Endodermal cell (in vitro differentiated cells): ENCODE results near the gene TMEM18. TPM values are rescaled to one million over a fixed set of nuclear protein-coding genes. Genes with fewer than 3 reads are reported as not detected.
A peak's percentile ranks its signal among the peaks of the same experiment; 100 is the strongest.

Experiments used
- DNase-seq: peaks from one replicate; pipeline ENCODE4 v3.0.0-alpha.2; 2017
- H3K27ac ChIP-seq: 2 replicates; pipeline ENCODE4 v1.5.1; 2013; ENCODE audit warnings: mild to moderate bottlenecking, low read depth, low read length, moderate library complexity
- H3K27me3 ChIP-seq: 2 replicates; pipeline ENCODE4 v1.6.1; 2013; ENCODE audit warnings: mild to moderate bottlenecking, low read length, moderate library complexity; ENCODE audit not compliant: insufficient read depth, control insufficient read depth, poor library complexity, severe bottlenecking
- H3K36me3 ChIP-seq: 2 replicates; pipeline ENCODE4 v1.7.0; 2013; ENCODE audit warnings: mild to moderate bottlenecking, low read length, moderate library complexity; ENCODE audit not compliant: control insufficient read depth, insufficient read depth
- H3K4me1 ChIP-seq: one replicate; pipeline ENCODE4 v1.7.0; 2013; ENCODE audit warnings: low read length; ENCODE audit not compliant: control insufficient read depth, insufficient read depth
- H3K4me3 ChIP-seq: 2 replicates; pipeline ENCODE4 v1.5.1; 2013; ENCODE audit warnings: mild to moderate bottlenecking, low read length, moderate library complexity
- H3K9ac ChIP-seq: 2 replicates; pipeline ENCODE4 v1.6.1; 2013; ENCODE audit warnings: mild to moderate bottlenecking, low read length, moderate library complexity; ENCODE audit not compliant: poor library complexity, severe bottlenecking; ENCODE audit errors: extremely low read depth
- H3K9me3 ChIP-seq: 2 replicates; pipeline ENCODE4 v1.6.1; 2013; ENCODE audit warnings: mild to moderate bottlenecking, low read length, moderate library complexity; ENCODE audit not compliant: control insufficient read depth
- H3K27ac Mint-ChIP-seq: 2 replicates; pipeline ENCODE4 v1.8.0; 2020; ENCODE audit warnings: mixed read lengths
- H3K27me3 Mint-ChIP-seq: 2 replicates; pipeline ENCODE4 v1.8.0; 2021; ENCODE audit warnings: mild to moderate bottlenecking, mixed read lengths; ENCODE audit not compliant: insufficient read depth
- H3K36me3 Mint-ChIP-seq: 2 replicates; pipeline ENCODE4 v1.8.0; 2020; ENCODE audit warnings: low read depth, mixed read lengths
- H3K4me1 Mint-ChIP-seq: 2 replicates; pipeline ENCODE4 v1.8.0; 2020; ENCODE audit warnings: mixed read lengths
- H3K4me3 Mint-ChIP-seq: 2 replicates; pipeline ENCODE4 v1.8.0; 2020; ENCODE audit warnings: mild to moderate bottlenecking, moderate library complexity, mixed read lengths
- H3K9me3 Mint-ChIP-seq: 2 replicates; pipeline ENCODE4 v1.8.0; 2020; ENCODE audit warnings: mild to moderate bottlenecking, mixed read lengths
- CTCF ChIP-seq: fragments of 200-600 bp; sonication (generic); conservative IDR thresholded peaks from 2 replicates; pipeline ENCODE4 v1.5.0; 2021; ENCODE audit warnings: antibody characterized with exemption, mild to moderate bottlenecking
- WGBS, 2 experiments: methylation state at CpG; one replicate each; pipeline versions ENCODE4 v1.1.5 to v1.1.7; 2013; ENCODE audit warnings: missing lambda C conversion rate in 2 of 2, mixed read lengths in 1 of 2; ENCODE audit not compliant: insufficient coverage in 1 of 2, insufficient read length in 1 of 2; 5-methylcytosine and 5-hydroxymethylcytosine counted together
- total RNA-seq, 2 donors: library from RNA; stranded (reverse); fragmentation: NEBNext Ultra II Directional in 1 of 2; extraction: Animal tissue kit (Norgen Biotek cat#: 25700) in 1 of 2; gene quantifications; 2 replicates in 1 of 2; 3 replicates in 1 of 2; pipeline ENCODE4 v1.2.1, GENCODE V29; 2021

TMEM18 gene
- total RNA-seq, 2 donors from 2014 or later: 19.9 to 20.1 TPM

GRCh38 chr2:637804-638203, 39.4 kb downstream of the TMEM18 start:
- Histone ChIP-seq H3K27me3 (no peaks in the 10 kb centered on the region), H3K4me3 (no peak overlapping the region), H3K4me1 (peaks cover 6% of the 10 kb centered on the region), H3K9me3 (no peaks in the 10 kb centered on the region), H3K36me3 (no peaks in the 10 kb centered on the region), H3K27ac (no peak overlapping the region), H3K9ac (no peak overlapping the region)
- Mint-ChIP-seq H3K4me3 (no peak overlapping the region), H3K36me3 (no peaks in the 10 kb centered on the region), H3K27me3 (peaks cover 16% of the 10 kb centered on the region), H3K9me3 (peaks cover 7% of the 10 kb centered on the region), H3K4me1 (peaks cover 12% of the 10 kb centered on the region), H3K27ac (no peak overlapping the region)
- TF ChIP-seq CTCF: no peak
- 76 to 78% methylated on average over 6 to 7 of the region's 7 CpGs for WGBS, 2 experiments
- DNase-seq: no peak

- 75 to 76% methylated on average over 15 to 16 of the region's 16 CpGs for WGBS, 2 experiments
- Histone ChIP-seq H3K4me3 (no peak overlapping the region), H3K4me1 (peaks cover 6% of the 10 kb centered on the region), H3K27me3 (no peaks in the 10 kb centered on the region), H3K27ac (no peak overlapping the region), H3K9me3 (no peaks in the 10 kb centered on the region), H3K9ac (no peak overlapping the region), H3K36me3 (no peaks in the 10 kb centered on the region)
- no peak for TF ChIP-seq CTCF
- no peaks in the 10 kb centered on the region for H3K36me3 Mint-ChIP-seq
- no peak overlapping the region for H3K4me3 Mint-ChIP-seq
- H3K4me1 Mint-ChIP-seq: peaks cover 12% of the 10 kb centered on the region
- peaks cover 7% of the 10 kb centered on the region for H3K9me3 Mint-ChIP-seq
- no peak overlapping the region for H3K27ac Mint-ChIP-seq
- no peak for DNase-seq
- H3K27me3 Mint-ChIP-seq: peaks cover 16% of the 10 kb centered on the region
Measured at GRCh38 chr2:637406-637776, 39.8 kb downstream of the TMEM18 start.

GRCh38 chr2:636641-637405, 40.4 kb downstream of the TMEM18 start:
- H3K36me3 Mint-ChIP-seq: no peaks in the 10 kb centered on the region
- H3K9ac ChIP-seq: no peak overlapping the region
- WGBS, 2 experiments: 53 to 65% methylated on average over 24 to 57 of the region's 57 CpGs
- no peak overlapping the region for H3K27ac Mint-ChIP-seq
- no peaks in the 10 kb centered on the region for H3K9me3 ChIP-seq
- H3K27me3 ChIP-seq: no peaks in the 10 kb centered on the region
- H3K9me3 Mint-ChIP-seq: peaks cover 7% of the 10 kb centered on the region
- peaks cover 6% of the 10 kb centered on the region for H3K4me1 ChIP-seq
- H3K27ac ChIP-seq: no peak overlapping the region
- no peak overlapping the region for H3K4me3 Mint-ChIP-seq
- TF ChIP-seq CTCF: peak; percentile 92
- peaks cover 12% of the 10 kb centered on the region for H3K4me1 Mint-ChIP-seq
- H3K27me3 Mint-ChIP-seq: peaks cover 16% of the 10 kb centered on the region
- H3K36me3 ChIP-seq: no peaks in the 10 kb centered on the region
- peak; percentile 90 for DNase-seq
- no peak overlapping the region for H3K4me3 ChIP-seq
